Cardiac fibroblast (primary cell): Measurements from ENCODE around the gene OSBPL1A.

Experiments
- DNase-seq, 2 donors: peaks; one replicate each; pipeline versions ENCODE4 v3.0.0 to v3.0.0-alpha.2; 2010; ENCODE audit warnings: low read depth in 2 of 2
- H3K4me3 ChIP-seq, 2 donors: replicated peaks in 1 of 2; 1 replicate in 1 of 2; 2 replicates in 1 of 2; pipeline ENCODE4 v1.5.1; 2011; ENCODE audit warnings: low read depth in 2 of 2, low read length in 2 of 2, mild to moderate bottlenecking in 2 of 2, moderate library complexity in 1 of 2
- TF ChIP-seq, protein P1 (sequence below): IDR thresholded peaks from one replicate; pipeline ENCODE4 v1.5.1; 2011; ENCODE audit warnings: low read depth, mild to moderate bottlenecking, low read length, inconsistent platforms

Gene OSBPL1A

DNA sequence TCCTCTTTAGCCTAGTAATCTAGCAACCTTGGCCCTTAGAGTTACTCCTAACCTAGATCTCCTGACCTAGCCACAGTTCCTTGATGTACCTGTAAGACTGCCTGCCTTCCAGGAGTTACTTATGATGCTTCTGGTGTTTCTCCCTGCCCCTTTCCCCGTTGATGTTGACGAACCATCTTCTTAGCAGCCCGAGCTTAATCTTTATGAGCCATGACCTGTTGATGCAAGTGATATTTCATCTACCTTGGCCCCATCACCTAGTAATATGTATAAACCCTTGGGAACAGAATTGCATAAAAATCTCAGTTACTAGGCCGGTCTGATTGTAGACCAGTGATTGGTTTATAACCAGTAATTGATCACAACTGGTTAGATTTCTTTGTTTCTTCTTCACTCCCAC lies 31.6 kb upstream of the OSBPL1A start:
- TF ChIP-seq, protein P1, sequence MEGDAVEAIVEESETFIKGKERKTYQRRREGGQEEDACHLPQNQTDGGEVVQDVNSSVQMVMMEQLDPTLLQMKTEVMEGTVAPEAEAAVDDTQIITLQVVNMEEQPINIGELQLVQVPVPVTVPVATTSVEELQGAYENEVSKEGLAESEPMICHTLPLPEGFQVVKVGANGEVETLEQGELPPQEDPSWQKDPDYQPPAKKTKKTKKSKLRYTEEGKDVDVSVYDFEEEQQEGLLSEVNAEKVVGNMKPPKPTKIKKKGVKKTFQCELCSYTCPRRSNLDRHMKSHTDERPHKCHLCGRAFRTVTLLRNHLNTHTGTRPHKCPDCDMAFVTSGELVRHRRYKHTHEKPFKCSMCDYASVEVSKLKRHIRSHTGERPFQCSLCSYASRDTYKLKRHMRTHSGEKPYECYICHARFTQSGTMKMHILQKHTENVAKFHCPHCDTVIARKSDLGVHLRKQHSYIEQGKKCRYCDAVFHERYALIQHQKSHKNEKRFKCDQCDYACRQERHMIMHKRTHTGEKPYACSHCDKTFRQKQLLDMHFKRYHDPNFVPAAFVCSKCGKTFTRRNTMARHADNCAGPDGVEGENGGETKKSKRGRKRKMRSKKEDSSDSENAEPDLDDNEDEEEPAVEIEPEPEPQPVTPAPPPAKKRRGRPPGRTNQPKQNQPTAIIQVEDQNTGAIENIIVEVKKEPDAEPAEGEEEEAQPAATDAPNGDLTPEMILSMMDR, result no peak
- DNase-seq, result no peak
- H3K4me3 ChIP-seq, result no peak overlapping the region

- no peak for DNase-seq
- TF ChIP-seq, protein P1, result no peak
Measured at GRCh38 chr18:24428709-24429108, 31.1 kb upstream of the OSBPL1A start.

GRCh38 chr18:24427484-24427883 lies 29.9 kb upstream of the OSBPL1A start:
- peak overlapping the region; percentile 67 to 75 for H3K4me3 ChIP-seq
- DNase-seq, result peak; percentile 33 to 45

More at GRCh38 chr18:24428709-24429108, 31.1 kb upstream of the OSBPL1A start:
- H3K4me3 ChIP-seq, result no peak overlapping the region

GRCh38 chr18:24426398-24427294 lies 29.0 kb upstream of the OSBPL1A start, which contains the start of gene IMPACT:
Gene IMPACT, plus strand, starts transcription at chr18:24426670. Its CDS starts 87 bp downstream, at chr18:24426757.
- peak; percentile 80 to 89 for DNase-seq
- peak within 1 kb of the TSS; percentile 67 to 75 for H3K4me3 ChIP-seq
- TF ChIP-seq, protein P1, result no peak

More at GRCh38 chr18:24427484-24427883, 29.9 kb upstream of the OSBPL1A start:
- TF ChIP-seq, protein P1, result no peak

GRCh38 chr18:24426073-24426397 lies 28.4 kb upstream of the OSBPL1A start:
- DNase-seq, result no peak
- H3K4me3 ChIP-seq, result peak overlapping the region; percentile 67 to 75
- TF ChIP-seq, protein P1, result no peak

GRCh38 chr18:24421831-24422230 lies 24.2 kb upstream of the OSBPL1A start:
- TF ChIP-seq, protein P1, result no peak
- peak in 1 of 2 donors; percentile 9 for DNase-seq
- no peak overlapping the region for H3K4me3 ChIP-seq
